ENCODE measurements around the gene LCLAT1.

LCLAT1 gene

GRCh38 chr2:30566631-30567030, 119.6 kb downstream of the LCLAT1 start:
- Histone ChIP-seq H3K27ac (ENCODE audit: low read depth, low read length) (no peak overlapping the region), H3K79me2 (ENCODE audit: insufficient read depth, low read length) (no peaks in the 10 kb centered on the region), H3K9me3 (ENCODE audit: insufficient read depth, low read length) (no peaks in the 10 kb centered on the region), H3F3A (ENCODE audit: insufficient read depth) (no peaks in the 10 kb centered on the region), H4K20me1 (ENCODE audit: low read depth, low read length) (no peaks in the 10 kb centered on the region), H3K4me3 (ENCODE audit: insufficient read depth, low read length, poor library complexity, severe bottlenecking) (no peak overlapping the region), H3K27me3 (ENCODE audit: low read length) (no peaks in the 10 kb centered on the region), H3K9me2 (replicated peaks; ENCODE audit: insufficient read depth, low read length) (no peaks in the 10 kb centered on the region), H3K4me2 (ENCODE audit: low read depth, low read length, poor library complexity, severe bottlenecking) (no peak overlapping the region), H3K36me3 (ENCODE audit: low read length) (no peaks in the 10 kb centered on the region), H2AFZ (ENCODE audit: low read depth, low read length, severe bottlenecking) (no peak overlapping the region), H3K9ac (ENCODE audit: low read length) (no peak overlapping the region)
- no peak for TF ChIP-seq EZH2phosphoT487 (conservative IDR thresholded peaks at IDR 0.05; ENCODE audit: low read length)
- TF ChIP-seq, protein P1, sequence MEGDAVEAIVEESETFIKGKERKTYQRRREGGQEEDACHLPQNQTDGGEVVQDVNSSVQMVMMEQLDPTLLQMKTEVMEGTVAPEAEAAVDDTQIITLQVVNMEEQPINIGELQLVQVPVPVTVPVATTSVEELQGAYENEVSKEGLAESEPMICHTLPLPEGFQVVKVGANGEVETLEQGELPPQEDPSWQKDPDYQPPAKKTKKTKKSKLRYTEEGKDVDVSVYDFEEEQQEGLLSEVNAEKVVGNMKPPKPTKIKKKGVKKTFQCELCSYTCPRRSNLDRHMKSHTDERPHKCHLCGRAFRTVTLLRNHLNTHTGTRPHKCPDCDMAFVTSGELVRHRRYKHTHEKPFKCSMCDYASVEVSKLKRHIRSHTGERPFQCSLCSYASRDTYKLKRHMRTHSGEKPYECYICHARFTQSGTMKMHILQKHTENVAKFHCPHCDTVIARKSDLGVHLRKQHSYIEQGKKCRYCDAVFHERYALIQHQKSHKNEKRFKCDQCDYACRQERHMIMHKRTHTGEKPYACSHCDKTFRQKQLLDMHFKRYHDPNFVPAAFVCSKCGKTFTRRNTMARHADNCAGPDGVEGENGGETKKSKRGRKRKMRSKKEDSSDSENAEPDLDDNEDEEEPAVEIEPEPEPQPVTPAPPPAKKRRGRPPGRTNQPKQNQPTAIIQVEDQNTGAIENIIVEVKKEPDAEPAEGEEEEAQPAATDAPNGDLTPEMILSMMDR (IDR thresholded peaks at IDR 0.05; ENCODE audit: insufficient read depth, low read length, poor library complexity, severe bottlenecking): no peak

GRCh38 chr2:30567317-30567716, 120.3 kb downstream of the LCLAT1 start:
- Histone ChIP-seq H3K9me3 (ENCODE audit: insufficient read depth, low read length) (no peaks in the 10 kb centered on the region), H2AFZ (ENCODE audit: low read depth, low read length, severe bottlenecking) (no peak overlapping the region), H3K27me3 (ENCODE audit: low read length) (no peaks in the 10 kb centered on the region), H3K27ac (ENCODE audit: low read depth, low read length) (no peak overlapping the region), H3K4me2 (ENCODE audit: low read depth, low read length, poor library complexity, severe bottlenecking) (no peak overlapping the region), H3K9me2 (replicated peaks; ENCODE audit: insufficient read depth, low read length) (no peaks in the 10 kb centered on the region), H3K4me3 (ENCODE audit: insufficient read depth, low read length, poor library complexity, severe bottlenecking) (no peak overlapping the region), H3K79me2 (ENCODE audit: insufficient read depth, low read length) (no peaks in the 10 kb centered on the region), H4K20me1 (ENCODE audit: low read depth, low read length) (no peaks in the 10 kb centered on the region), H3K9ac (ENCODE audit: low read length) (no peak overlapping the region), H3K36me3 (ENCODE audit: low read length) (no peaks in the 10 kb centered on the region), H3F3A (ENCODE audit: insufficient read depth) (no peaks in the 10 kb centered on the region)
- TF ChIP-seq, protein P1 (IDR thresholded peaks at IDR 0.05; ENCODE audit: insufficient read depth, low read length, poor library complexity, severe bottlenecking): no peak
- no peak for TF ChIP-seq EZH2phosphoT487 (conservative IDR thresholded peaks at IDR 0.05; ENCODE audit: low read length)

DNA sequence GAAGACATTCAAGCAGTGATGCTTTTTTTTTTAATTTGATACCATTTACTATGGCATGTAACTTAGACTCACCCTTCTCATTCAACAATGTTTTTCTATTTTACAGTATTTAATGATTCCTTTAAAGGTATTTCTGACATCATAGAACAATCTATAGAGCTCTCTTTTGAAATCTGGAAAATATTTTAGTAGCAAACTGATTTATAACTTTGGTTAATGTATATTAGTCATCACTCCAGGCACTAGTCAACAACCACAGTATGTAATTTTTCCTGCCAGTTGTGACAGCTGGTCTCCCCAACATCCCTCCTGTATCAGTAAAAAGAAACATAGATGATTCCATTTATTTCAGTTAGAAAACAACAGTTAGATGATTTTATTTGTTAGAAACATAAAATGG, 122.9 kb downstream of the LCLAT1 start:
- H3K4me2 ChIP-seq (ENCODE audit: low read depth, low read length, poor library complexity, severe bottlenecking): no peak overlapping the region
- H4K20me1 ChIP-seq (ENCODE audit: low read depth, low read length): no peaks in the 10 kb centered on the region
- no peaks in the 10 kb centered on the region for H3F3A ChIP-seq (ENCODE audit: insufficient read depth)
- no peak overlapping the region for H3K27ac ChIP-seq (ENCODE audit: low read depth, low read length)
- no peak for TF ChIP-seq EZH2phosphoT487 (conservative IDR thresholded peaks at IDR 0.05; ENCODE audit: low read length)
- TF ChIP-seq, protein P1 (IDR thresholded peaks at IDR 0.05; ENCODE audit: insufficient read depth, low read length, poor library complexity, severe bottlenecking): no peak
- H3K27me3 ChIP-seq (ENCODE audit: low read length): no peaks in the 10 kb centered on the region
- no peak overlapping the region for H3K4me3 ChIP-seq (ENCODE audit: insufficient read depth, low read length, poor library complexity, severe bottlenecking)
- no peaks in the 10 kb centered on the region for H3K9me3 ChIP-seq (ENCODE audit: insufficient read depth, low read length)
- H3K9me2 ChIP-seq (replicated peaks; ENCODE audit: insufficient read depth, low read length): no peaks in the 10 kb centered on the region
- H3K79me2 ChIP-seq (ENCODE audit: insufficient read depth, low read length): no peaks in the 10 kb centered on the region
- no peaks in the 10 kb centered on the region for H3K36me3 ChIP-seq (ENCODE audit: low read length)
- H3K9ac ChIP-seq (ENCODE audit: low read length): no peak overlapping the region
- H2AFZ ChIP-seq (ENCODE audit: low read depth, low read length, severe bottlenecking): no peak overlapping the region
